ENCODE data around the gene LGMN. TPM values are rescaled to one million over a fixed set of nuclear protein-coding genes. Genes with fewer than 3 reads are reported as not detected.

LGMN gene
- total and polyA plus RNA-seq, 4 donors = 56.2 to 192 (median 62.4) TPM

DNA sequence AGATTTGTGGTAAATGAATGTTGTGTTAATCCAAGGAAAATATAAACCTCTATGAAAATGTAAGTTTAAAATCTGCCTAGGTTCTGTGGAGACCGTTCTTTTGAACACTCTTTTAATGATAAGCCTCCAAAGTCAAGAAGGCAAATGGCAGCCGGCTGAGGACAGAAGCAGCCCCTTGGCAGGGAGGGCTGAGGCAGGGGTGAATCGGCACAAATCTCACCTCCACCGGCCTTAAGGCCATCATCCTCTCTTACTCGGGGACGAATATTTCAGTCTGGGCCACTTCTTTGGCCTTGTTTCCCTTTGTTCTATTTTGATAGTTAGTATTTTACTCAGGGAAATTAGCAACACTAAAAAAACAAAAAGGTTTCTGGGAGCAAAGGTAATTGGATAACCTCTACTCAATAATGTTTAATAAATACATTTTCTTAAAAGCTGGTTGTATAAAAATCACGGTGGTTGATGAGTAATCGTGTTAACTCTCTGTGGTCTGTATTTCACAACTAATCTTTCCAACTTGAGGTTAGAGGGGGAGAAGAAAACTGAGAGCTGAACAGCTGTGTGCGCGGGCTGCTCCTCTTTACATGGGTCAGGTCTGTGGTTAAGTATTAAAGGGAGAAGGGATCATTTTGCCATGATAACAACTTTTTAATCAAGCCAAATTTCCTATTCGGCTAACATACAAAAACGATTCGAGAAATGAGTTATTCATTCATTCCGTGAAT lies 18.6 kb downstream of the LGMN start:
- Histone ChIP-seq H3K4me3 (ENCODE audit: low read depth in 1 of 3, low read length in 3 of 3) (no peak overlapping the region), H3K9me3 (ENCODE audit: control insufficient read depth in 4 of 4, low read length in 3 of 4) (no peaks in the 10 kb centered on the region), H3K4me1 (ENCODE audit: control insufficient read depth in 4 of 4, insufficient read depth in 4 of 4, low read length in 3 of 4) (peaks cover 0 to 2% (median 0%) of the 10 kb centered on the region in 4 donors), H3K9ac (ENCODE audit: low read depth in 1 of 2, low read length in 2 of 2) (no peak overlapping the region), H3K27me3 (ENCODE audit: control insufficient read depth in 4 of 4, insufficient read depth in 4 of 4, low read length in 3 of 4) (no peaks in the 10 kb centered on the region), H3K36me3 (ENCODE audit: control insufficient read depth in 4 of 4, insufficient read depth in 3 of 4, low read depth in 1 of 4, low read length in 3 of 4) (peaks cover 0 to 18% (median 10%) of the 10 kb centered on the region in 4 donors), H3K27ac (ENCODE audit: low read depth in 1 of 2, low read length in 2 of 2) (no peak overlapping the region)
- no peak for DNase-seq (ENCODE audit: low spot score)
- 74% methylated on average over 14 of the region's 14 CpGs for WGBS
- TF ChIP-seq, protein P1, sequence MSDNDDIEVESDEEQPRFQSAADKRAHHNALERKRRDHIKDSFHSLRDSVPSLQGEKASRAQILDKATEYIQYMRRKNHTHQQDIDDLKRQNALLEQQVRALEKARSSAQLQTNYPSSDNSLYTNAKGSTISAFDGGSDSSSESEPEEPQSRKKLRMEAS (IDR thresholded peaks at IDR 0.05) = no peak
- no peak for TF ChIP-seq FOXA2 (IDR thresholded peaks at IDR 0.05)
- no peak for TF ChIP-seq HNF4G (IDR thresholded peaks at IDR 0.05)
- TF ChIP-seq NR2F2 (IDR thresholded peaks at IDR 0.05) = no peak
- TF ChIP-seq RAD21 (IDR thresholded peaks at IDR 0.05) = no peak
- no peak for TF ChIP-seq GABPA (IDR thresholded peaks at IDR 0.05 in 1 of 2, conservative IDR thresholded peaks at IDR 0.05 in 1 of 2)

DNA sequence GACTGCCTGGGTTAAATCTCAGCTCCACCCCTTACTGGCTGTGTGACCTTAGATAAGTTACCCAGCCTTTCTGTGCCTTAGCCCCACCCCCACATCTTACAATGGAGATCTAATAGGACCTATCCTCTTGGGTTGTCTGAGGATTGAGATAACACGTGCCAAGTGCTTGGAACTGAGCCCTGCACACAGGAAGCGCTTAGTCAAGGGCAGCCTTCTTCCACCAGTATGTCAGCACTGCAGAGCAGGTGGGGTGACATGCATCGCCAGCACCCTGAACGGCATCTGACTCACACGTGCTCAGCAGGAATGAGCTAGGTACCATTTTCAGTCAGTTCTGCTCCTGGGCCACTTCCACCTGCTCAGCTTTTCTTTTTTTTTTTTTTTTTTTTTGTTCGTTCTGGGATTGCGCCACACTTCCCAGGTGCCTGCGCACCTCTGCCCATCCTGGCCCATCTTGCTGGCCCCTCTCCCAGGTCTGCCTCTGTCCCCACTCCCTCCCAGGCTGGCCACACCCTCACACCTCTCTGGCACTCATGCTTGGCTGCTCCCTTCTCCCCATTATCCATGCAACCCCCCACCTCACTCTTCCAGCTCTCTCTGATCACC lies 19.6 kb downstream of the LGMN start:
- Histone ChIP-seq H3K36me3 (ENCODE audit: control insufficient read depth in 4 of 4, insufficient read depth in 3 of 4, low read depth in 1 of 4, low read length in 3 of 4) (peaks cover 0 to 18% (median 10%) of the 10 kb centered on the region in 4 donors), H3K9ac (ENCODE audit: low read depth in 1 of 2, low read length in 2 of 2) (no peak overlapping the region), H3K27ac (ENCODE audit: low read depth in 1 of 2, low read length in 2 of 2) (no peak overlapping the region), H3K4me1 (ENCODE audit: control insufficient read depth in 4 of 4, insufficient read depth in 4 of 4, low read length in 3 of 4) (peaks cover 0 to 2% (median 0%) of the 10 kb centered on the region in 4 donors), H3K4me3 (ENCODE audit: low read depth in 1 of 3, low read length in 3 of 3) (no peak overlapping the region), H3K9me3 (ENCODE audit: control insufficient read depth in 4 of 4, low read length in 3 of 4) (no peaks in the 10 kb centered on the region), H3K27me3 (ENCODE audit: control insufficient read depth in 4 of 4, insufficient read depth in 4 of 4, low read length in 3 of 4) (no peaks in the 10 kb centered on the region)
- TF ChIP-seq, protein P2, sequence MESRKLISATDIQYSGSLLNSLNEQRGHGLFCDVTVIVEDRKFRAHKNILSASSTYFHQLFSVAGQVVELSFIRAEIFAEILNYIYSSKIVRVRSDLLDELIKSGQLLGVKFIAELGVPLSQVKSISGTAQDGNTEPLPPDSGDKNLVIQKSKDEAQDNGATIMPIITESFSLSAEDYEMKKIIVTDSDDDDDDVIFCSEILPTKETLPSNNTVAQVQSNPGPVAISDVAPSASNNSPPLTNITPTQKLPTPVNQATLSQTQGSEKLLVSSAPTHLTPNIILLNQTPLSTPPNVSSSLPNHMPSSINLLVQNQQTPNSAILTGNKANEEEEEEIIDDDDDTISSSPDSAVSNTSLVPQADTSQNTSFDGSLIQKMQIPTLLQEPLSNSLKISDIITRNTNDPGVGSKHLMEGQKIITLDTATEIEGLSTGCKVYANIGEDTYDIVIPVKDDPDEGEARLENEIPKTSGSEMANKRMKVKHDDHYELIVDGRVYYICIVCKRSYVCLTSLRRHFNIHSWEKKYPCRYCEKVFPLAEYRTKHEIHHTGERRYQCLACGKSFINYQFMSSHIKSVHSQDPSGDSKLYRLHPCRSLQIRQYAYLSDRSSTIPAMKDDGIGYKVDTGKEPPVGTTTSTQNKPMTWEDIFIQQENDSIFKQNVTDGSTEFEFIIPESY (IDR thresholded peaks at IDR 0.05) = no peak
- TF ChIP-seq GABPA (IDR thresholded peaks at IDR 0.05 in 1 of 2, conservative IDR thresholded peaks at IDR 0.05 in 1 of 2) = no peak
- TF ChIP-seq FOXA1 (IDR thresholded peaks at IDR 0.05) = no peak
- no peak for TF ChIP-seq SP1 (IDR thresholded peaks at IDR 0.05)
- TF ChIP-seq, protein P1 (IDR thresholded peaks at IDR 0.05) = no peak
- no peak for TF ChIP-seq TAF1 (conservative IDR thresholded peaks at IDR 0.05)
- no peak for TF ChIP-seq EGR1 (IDR thresholded peaks at IDR 0.05; ENCODE audit: low read depth in 2 of 2)
- no peak for TF ChIP-seq RXRA (IDR thresholded peaks at IDR 0.05)
- TF ChIP-seq, protein P3, sequence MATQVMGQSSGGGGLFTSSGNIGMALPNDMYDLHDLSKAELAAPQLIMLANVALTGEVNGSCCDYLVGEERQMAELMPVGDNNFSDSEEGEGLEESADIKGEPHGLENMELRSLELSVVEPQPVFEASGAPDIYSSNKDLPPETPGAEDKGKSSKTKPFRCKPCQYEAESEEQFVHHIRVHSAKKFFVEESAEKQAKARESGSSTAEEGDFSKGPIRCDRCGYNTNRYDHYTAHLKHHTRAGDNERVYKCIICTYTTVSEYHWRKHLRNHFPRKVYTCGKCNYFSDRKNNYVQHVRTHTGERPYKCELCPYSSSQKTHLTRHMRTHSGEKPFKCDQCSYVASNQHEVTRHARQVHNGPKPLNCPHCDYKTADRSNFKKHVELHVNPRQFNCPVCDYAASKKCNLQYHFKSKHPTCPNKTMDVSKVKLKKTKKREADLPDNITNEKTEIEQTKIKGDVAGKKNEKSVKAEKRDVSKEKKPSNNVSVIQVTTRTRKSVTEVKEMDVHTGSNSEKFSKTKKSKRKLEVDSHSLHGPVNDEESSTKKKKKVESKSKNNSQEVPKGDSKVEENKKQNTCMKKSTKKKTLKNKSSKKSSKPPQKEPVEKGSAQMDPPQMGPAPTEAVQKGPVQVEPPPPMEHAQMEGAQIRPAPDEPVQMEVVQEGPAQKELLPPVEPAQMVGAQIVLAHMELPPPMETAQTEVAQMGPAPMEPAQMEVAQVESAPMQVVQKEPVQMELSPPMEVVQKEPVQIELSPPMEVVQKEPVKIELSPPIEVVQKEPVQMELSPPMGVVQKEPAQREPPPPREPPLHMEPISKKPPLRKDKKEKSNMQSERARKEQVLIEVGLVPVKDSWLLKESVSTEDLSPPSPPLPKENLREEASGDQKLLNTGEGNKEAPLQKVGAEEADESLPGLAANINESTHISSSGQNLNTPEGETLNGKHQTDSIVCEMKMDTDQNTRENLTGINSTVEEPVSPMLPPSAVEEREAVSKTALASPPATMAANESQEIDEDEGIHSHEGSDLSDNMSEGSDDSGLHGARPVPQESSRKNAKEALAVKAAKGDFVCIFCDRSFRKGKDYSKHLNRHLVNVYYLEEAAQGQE (IDR thresholded peaks at IDR 0.05) = no peak
- TF ChIP-seq HNF4A (conservative IDR thresholded peaks at IDR 0.05) = no peak
- TF ChIP-seq JUND (IDR thresholded peaks at IDR 0.05) = no peak
- no peak for TF ChIP-seq RAD21 (IDR thresholded peaks at IDR 0.05)
- no peak for TF ChIP-seq FOXA2 (IDR thresholded peaks at IDR 0.05)
- TF ChIP-seq, protein P4, sequence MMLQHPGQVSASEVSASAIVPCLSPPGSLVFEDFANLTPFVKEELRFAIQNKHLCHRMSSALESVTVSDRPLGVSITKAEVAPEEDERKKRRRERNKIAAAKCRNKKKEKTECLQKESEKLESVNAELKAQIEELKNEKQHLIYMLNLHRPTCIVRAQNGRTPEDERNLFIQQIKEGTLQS (IDR thresholded peaks at IDR 0.05) = no peak
- TF ChIP-seq, protein P5, sequence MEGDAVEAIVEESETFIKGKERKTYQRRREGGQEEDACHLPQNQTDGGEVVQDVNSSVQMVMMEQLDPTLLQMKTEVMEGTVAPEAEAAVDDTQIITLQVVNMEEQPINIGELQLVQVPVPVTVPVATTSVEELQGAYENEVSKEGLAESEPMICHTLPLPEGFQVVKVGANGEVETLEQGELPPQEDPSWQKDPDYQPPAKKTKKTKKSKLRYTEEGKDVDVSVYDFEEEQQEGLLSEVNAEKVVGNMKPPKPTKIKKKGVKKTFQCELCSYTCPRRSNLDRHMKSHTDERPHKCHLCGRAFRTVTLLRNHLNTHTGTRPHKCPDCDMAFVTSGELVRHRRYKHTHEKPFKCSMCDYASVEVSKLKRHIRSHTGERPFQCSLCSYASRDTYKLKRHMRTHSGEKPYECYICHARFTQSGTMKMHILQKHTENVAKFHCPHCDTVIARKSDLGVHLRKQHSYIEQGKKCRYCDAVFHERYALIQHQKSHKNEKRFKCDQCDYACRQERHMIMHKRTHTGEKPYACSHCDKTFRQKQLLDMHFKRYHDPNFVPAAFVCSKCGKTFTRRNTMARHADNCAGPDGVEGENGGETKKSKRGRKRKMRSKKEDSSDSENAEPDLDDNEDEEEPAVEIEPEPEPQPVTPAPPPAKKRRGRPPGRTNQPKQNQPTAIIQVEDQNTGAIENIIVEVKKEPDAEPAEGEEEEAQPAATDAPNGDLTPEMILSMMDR (IDR thresholded peaks at IDR 0.05; ENCODE audit: low read depth, low read length, missing input control) = no peak
- TF ChIP-seq NR2F2 (IDR thresholded peaks at IDR 0.05) = no peak
- no peak for DNase-seq (ENCODE audit: low spot score)
- 59% methylated on average over 8 of the region's 8 CpGs for WGBS
